AG04449 (cell line): ENCODE data around the gene MOGAT3.
A peak's percentile ranks its signal among the peaks of the same experiment; 100 is the strongest.

Experiments
- CTCF ChIA-PET: fragments of 350-600 bp; formaldehyde crosslinking; extraction: SDS; loops from one replicate; lab custom pipeline; 2021; ENCODE audit warnings: antibody characterized with exemption; lab: Yijun Ruan, JAX
- POLR2A ChIA-PET: fragments of 400-600, 350-600 bp; formaldehyde crosslinking; extraction: SDS; loops from one replicate; lab custom pipeline; 2020; ENCODE audit warnings: antibody characterized with exemption, inconsistent platforms; lab: Yijun Ruan, JAX
- DNase-seq: peaks from one replicate; pipeline ENCODE4 v3.0.0-alpha.2; 2010; ENCODE audit warnings: low read depth, low spot score
- H3K4me3 ChIP-seq: 2 replicates; pipeline ENCODE4 v1.5.1; 2011; ENCODE audit warnings: low read depth, mild to moderate bottlenecking, control low read depth, low read length
- TF ChIP-seq, protein P1 (sequence below): IDR thresholded peaks from one replicate; pipeline ENCODE4 v1.5.1; 2011; ENCODE audit warnings: mild to moderate bottlenecking, moderate library complexity, low read length, control low read depth, inconsistent platforms; ENCODE audit not compliant: insufficient read depth; ENCODE audit errors: missing control alignments

Gene MOGAT3

GRCh38 chr7:101156277-101156676, 44.6 kb downstream of the MOGAT3 start:
- ChIA-PET CTCF (interaction anchor here (0.7 to 8.7 kb wide), 11 partner anchors 9 to 134 kb away, joined by 3 to 59 read pairs (median 7); partner anchors contain the start of genes FIS1, TRIM56 and VGF), POLR2A (interaction anchor here (0.7 kb wide), 1 partner anchor 530 kb away, joined by 3 read pairs; no protein-coding TSS in a partner anchor)
- TF ChIP-seq, protein P1, sequence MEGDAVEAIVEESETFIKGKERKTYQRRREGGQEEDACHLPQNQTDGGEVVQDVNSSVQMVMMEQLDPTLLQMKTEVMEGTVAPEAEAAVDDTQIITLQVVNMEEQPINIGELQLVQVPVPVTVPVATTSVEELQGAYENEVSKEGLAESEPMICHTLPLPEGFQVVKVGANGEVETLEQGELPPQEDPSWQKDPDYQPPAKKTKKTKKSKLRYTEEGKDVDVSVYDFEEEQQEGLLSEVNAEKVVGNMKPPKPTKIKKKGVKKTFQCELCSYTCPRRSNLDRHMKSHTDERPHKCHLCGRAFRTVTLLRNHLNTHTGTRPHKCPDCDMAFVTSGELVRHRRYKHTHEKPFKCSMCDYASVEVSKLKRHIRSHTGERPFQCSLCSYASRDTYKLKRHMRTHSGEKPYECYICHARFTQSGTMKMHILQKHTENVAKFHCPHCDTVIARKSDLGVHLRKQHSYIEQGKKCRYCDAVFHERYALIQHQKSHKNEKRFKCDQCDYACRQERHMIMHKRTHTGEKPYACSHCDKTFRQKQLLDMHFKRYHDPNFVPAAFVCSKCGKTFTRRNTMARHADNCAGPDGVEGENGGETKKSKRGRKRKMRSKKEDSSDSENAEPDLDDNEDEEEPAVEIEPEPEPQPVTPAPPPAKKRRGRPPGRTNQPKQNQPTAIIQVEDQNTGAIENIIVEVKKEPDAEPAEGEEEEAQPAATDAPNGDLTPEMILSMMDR, result no peak
- no peak for DNase-seq
- no peak overlapping the region for H3K4me3 ChIP-seq

DNA sequence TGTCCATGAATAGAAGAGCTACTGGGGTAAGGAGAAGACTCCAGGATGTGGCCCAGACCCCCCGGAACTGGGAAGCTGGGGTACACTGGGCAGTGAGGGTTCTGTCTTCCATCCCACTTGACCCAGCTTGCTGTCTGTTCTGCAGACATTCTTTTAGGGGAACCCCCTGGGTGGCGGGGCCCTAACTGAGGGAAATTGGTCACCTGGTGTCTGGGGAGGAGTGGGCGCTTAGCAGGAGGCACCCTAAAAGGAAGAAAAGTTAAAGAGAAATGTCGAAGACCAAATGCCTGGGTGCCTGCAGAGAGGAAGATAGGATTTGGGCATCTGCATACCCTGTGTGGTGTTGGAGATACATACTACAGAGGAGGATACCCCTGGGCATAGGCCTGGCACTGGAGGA, 45.5 kb downstream of the MOGAT3 start:
- CTCF ChIA-PET, result interaction anchor here (0.6 to 8.7 kb wide), 8 partner anchors 10 to 128 kb away, joined by 3 to 59 read pairs (median 13); partner anchors contain the start of genes FIS1 and VGF
- TF ChIP-seq, protein P1, result no peak
- H3K4me3 ChIP-seq, result peak overlapping the region; percentile 83
- DNase-seq, result no peak
- POLR2A ChIA-PET, result no interaction called here

DNA sequence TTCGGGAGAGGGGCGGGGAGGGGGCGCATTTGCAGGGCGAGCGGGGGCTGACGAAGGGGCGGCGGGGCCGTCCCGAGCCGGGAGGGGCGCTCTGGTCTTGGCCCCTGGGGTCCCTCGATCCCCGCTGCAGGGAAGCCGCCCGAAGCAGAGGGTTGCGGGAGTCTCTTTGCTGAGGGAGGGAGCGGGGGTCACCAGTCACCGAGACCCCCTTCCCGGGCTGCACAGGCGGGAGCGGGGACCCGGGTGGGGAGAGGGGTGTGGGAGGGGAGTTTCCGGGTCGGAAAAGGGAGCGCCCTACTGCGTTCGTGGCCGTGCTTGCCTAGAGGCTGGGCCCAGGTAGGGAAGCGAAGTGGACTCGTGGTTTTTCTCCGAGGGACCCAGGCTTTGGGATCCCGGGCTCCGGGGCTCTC, 46.1 kb downstream of the MOGAT3 start:
- TF ChIP-seq, protein P1, result no peak
- CTCF ChIA-PET, result interaction anchor here (2.1 to 8.7 kb wide), 8 partner anchors 10 to 128 kb away, joined by 7 to 59 read pairs (median 22); partner anchors contain the start of genes FIS1 and VGF
- H3K4me3 ChIP-seq, result peak overlapping the region; percentile 83
- DNase-seq, result no peak
- POLR2A ChIA-PET, result no interaction called here

- CTCF ChIA-PET, result interaction anchor here (1.9 to 8.7 kb wide), 5 partner anchors 10 to 137 kb away, joined by 7 to 59 read pairs (median 13); partner anchors contain the start of gene VGF
- no peak for DNase-seq
- TF ChIP-seq, protein P1, result no peak
- peak within 1 kb of the TSS; percentile 83 for H3K4me3 ChIP-seq
- POLR2A ChIA-PET, result no interaction called here
Measured at GRCh38 chr7:101153969-101154692, 46.7 kb downstream of the MOGAT3 start, which contains the start of gene AP1S1. Gene AP1S1, plus strand, starts transcription at chr7:101154476. Its CDS starts 39 bp downstream, at chr7:101154515.

DNA sequence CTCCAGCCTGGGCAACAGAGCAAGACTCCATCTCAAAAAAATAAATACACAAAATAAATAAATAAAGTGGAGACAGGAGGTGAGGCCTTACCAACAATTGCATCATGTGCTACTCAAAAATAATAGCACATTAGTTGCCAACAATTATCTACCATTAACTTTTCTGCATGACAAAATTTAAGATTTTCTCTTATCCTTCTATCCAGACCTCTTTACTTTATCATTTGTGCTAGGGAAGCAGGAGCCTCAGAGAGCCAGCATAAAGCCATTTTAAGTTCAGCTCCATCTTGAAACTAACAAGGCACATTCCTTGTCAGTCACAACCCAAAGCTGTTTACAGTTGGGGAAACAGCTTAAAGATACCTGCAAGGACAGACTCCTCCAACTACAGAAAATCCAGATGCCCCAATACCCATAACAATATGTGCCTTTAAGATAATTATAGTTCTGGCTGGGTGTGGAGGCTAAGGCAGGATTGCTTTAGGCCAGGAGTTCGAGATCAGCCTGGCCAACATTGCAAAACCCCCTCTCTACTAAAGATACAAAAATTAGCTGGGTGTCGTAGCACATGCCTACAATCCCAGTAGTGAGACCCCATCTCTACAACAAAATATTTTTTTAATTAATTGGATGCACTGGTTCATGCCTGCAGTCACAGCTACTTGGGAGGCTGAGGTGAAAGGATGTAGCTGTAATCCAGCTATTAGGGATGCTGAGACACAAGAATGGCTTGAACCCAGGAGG, 48.8 kb downstream of the MOGAT3 start:
- ChIA-PET POLR2A (interaction anchor here (0.5 to 1.3 kb wide), 3 partner anchors 10 to 240 kb away, joined by 3 to 6 read pairs (median 3); partner anchors contain the start of gene SERPINE1), CTCF (interaction anchor here (0.9 to 8.7 kb wide), 7 partner anchors 8 to 139 kb away, joined by 4 to 59 read pairs (median 7); partner anchors contain the start of genes FIS1, PLOD3 and ZNHIT1)
- no peak for DNase-seq
- no peak overlapping the region for H3K4me3 ChIP-seq
- TF ChIP-seq, protein P1, result no peak
